Fibroblast of villous mesenchyme (primary cell): ENCODE measurements around the gene TAF4B. TPM values are rescaled to one million over a fixed set of nuclear protein-coding genes. Genes with fewer than 3 reads are reported as not detected.
A peak's percentile ranks its signal among the peaks of the same experiment; 100 is the strongest.

Experiments
- DNase-seq: peaks from one replicate; pipeline ENCODE4 v3.0.0-alpha.2; 2010; ENCODE audit warnings: low read depth
- H3K4me3 ChIP-seq: 2 replicates; pipeline ENCODE4 v1.5.1; 2011; ENCODE audit warnings: low read depth, mild to moderate bottlenecking, low read length
- CTCF ChIP-seq: IDR thresholded peaks from 2 replicates; pipeline ENCODE4 v1.5.1; 2012; ENCODE audit warnings: low read depth, mild to moderate bottlenecking, low read length; ENCODE audit not compliant: insufficient read depth
- small RNA-seq: library from RNA; depleted of rRNA; stranded (forward); fragments of <200 nt; gene quantifications from one replicate; pipeline ENCODE3, GENCODE V24; 2012
- total RNA-seq: library from RNA; depleted of rRNA; stranded (reverse); fragments of >200 nt; gene quantifications from 2 replicates; pipeline ENCODE4 v1.2.3, GENCODE V29; 2012

The TAF4B gene
- total RNA-seq, 1 donor = 0.86 TPM

- TF ChIP-seq CTCF = no peak
- DNase-seq = peak; percentile 4
- H3K4me3 ChIP-seq = no peak overlapping the region
These were observed 214.4 kb downstream of the TAF4B start for GRCh38 chr18:26440644-26441043.

Small RNA genes lying within 50 kb of the gene (small RNA-seq; reads per million reads assigned to genes)
- gene RNU6-1289P = not detected

Other genes starting within 250 kb of the TAF4B start
- gene SS18, start 135.8 kb upstream of the TAF4B start, total RNA-seq = 109 and 139 TPM in 2 replicates
- gene PSMA8, start 92.6 kb upstream of the TAF4B start, total RNA-seq = not detected in 2 replicates